Activated B cell treated with CpG ODN at 0.5 μM for 24 hours (primary cell): ENCODE data around the gene SQOR. TPM values are rescaled to one million over a fixed set of nuclear protein-coding genes. Genes with fewer than 3 reads are reported as not detected.
A peak's percentile ranks its signal among the peaks of the same experiment; 100 is the strongest.

Experiments used
- ATAC-seq: fragments of 200-7000 bp; cut with Tn5 transposase; one replicate; pipeline ENCODE4 v1.10.0; 2021; ENCODE audit warnings: low read depth, mild to moderate bottlenecking, moderate library complexity
- CTCF ChIA-PET: fragments of 350-600 bp; sonication (Branson Sonifier 250); formaldehyde crosslinking; loops from one replicate; lab custom pipeline; 2021; ENCODE audit warnings: antibody characterized with exemption; lab: Charles Lee
- POLR2A ChIA-PET: fragments of 350-600 bp; sonication (Branson Sonifier 250); formaldehyde crosslinking; loops from one replicate; lab custom pipeline; 2021; ENCODE audit warnings: antibody characterized with exemption; lab: Charles Lee
- DNase-seq: peaks from one replicate; pipeline ENCODE4 v3.0.0; 2022
- H3K27ac Mint-ChIP-seq: one replicate; pipeline ENCODE4 v1.8.0; 2020; ENCODE audit warnings: mixed read lengths
- H3K27me3 Mint-ChIP-seq: one replicate; pipeline ENCODE4 v1.8.0; 2021; ENCODE audit warnings: mixed read lengths
- H3K36me3 Mint-ChIP-seq: one replicate; pipeline ENCODE4 v1.8.0; 2021; ENCODE audit warnings: low read depth, mixed read lengths
- H3K4me1 Mint-ChIP-seq: one replicate; pipeline ENCODE4 v1.8.0; 2021; ENCODE audit warnings: mixed read lengths
- H3K4me3 Mint-ChIP-seq: one replicate; pipeline ENCODE4 v1.8.0; 2020; ENCODE audit warnings: mild to moderate bottlenecking, mixed read lengths
- H3K9me3 Mint-ChIP-seq: one replicate; pipeline ENCODE4 v1.8.0; 2020; ENCODE audit warnings: mixed read lengths
- intact Hi-C: fragments of 100-400 bp; cut with micrococcal nuclease; formaldehyde crosslinking; loops from one replicate; pipeline ENCODE4 v1.15.1; 2024
- total RNA-seq: library from RNA; stranded (reverse); gene quantifications from 2 replicates; pipeline ENCODE4 v1.2.3, GENCODE V29; 2022
- TF ChIP-seq, protein P1 (sequence below): fragments of 200-600 bp; IDR thresholded peaks from one replicate; pipeline ENCODE4 v1.8.0; 2022; ENCODE audit warnings: antibody characterized with exemption, mild to moderate bottlenecking

Gene SQOR
- total RNA-seq, 1 donor from 2014 or later: 39.2 TPM

DNA sequence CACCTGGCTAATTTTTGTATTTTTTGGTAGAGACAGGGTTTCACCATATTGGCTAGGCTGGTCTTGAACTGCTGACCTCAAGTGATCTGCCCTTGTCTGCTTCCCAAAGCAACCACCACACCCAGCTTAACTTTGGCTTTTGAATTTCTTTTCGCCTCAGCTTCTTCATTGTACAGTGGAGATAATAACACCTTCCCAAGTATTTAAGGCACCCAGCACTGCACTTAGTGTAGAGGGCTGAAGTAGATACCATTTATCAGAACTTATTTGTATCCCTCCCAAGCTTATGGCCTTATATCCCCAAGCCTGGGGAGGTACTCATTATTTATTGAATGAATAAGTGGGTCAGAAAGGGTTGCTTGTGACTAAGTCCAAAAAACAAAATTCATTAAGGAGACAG, 2.3 kb downstream of the SQOR start:
- Mint-ChIP-seq H3K4me3 (peak overlapping the region; percentile 82), H3K4me1 (peaks cover 38% of the 10 kb centered on the region), H3K27ac (peak overlapping the region; percentile 90), H3K36me3 (peaks cover 13% of the 10 kb centered on the region), H3K9me3 (no peaks in the 10 kb centered on the region), H3K27me3 (no peaks in the 10 kb centered on the region)
- CTCF ChIA-PET: interaction anchor here (0.8 to 1.4 kb wide), 4 partner anchors 23 to 206 kb away, joined by 3 to 6 read pairs (median 6); no protein-coding TSS in a partner anchor
- POLR2A ChIA-PET: interaction anchor here (0.6 to 1.7 kb wide), 4 partner anchors 49 to 471 kb away, joined by 3 to 10 read pairs (median 4); partner anchors contain the start of gene BLOC1S6
- TF ChIP-seq, protein P1, sequence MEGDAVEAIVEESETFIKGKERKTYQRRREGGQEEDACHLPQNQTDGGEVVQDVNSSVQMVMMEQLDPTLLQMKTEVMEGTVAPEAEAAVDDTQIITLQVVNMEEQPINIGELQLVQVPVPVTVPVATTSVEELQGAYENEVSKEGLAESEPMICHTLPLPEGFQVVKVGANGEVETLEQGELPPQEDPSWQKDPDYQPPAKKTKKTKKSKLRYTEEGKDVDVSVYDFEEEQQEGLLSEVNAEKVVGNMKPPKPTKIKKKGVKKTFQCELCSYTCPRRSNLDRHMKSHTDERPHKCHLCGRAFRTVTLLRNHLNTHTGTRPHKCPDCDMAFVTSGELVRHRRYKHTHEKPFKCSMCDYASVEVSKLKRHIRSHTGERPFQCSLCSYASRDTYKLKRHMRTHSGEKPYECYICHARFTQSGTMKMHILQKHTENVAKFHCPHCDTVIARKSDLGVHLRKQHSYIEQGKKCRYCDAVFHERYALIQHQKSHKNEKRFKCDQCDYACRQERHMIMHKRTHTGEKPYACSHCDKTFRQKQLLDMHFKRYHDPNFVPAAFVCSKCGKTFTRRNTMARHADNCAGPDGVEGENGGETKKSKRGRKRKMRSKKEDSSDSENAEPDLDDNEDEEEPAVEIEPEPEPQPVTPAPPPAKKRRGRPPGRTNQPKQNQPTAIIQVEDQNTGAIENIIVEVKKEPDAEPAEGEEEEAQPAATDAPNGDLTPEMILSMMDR: no peak
- intact Hi-C loops: no loop called here
- DNase-seq (no peak), ATAC-seq (no peak)

DNA sequence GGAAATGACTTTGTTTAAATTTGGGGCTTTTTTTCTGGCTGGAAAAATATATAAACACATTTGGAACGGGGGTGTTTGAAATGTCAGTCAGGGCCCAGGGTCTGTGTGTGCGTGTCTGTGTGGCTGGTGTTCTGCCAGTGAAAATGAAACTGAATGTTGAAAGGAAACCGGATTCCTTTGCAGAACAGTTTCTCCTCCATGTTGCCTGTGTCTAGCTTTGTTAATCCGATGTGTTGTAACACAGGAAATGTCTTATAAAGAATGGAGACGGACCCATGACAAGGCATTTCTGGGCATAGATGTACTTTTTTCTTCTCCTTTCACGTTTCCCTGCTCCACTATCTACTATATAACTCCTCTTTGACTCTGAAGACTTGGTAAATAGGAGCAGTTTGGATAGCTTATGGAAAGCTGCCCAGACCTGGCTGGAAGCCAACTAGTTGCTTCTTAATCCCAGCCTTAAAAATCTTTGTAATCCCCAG, 2.8 kb downstream of the SQOR start:
- H3K4me1 Mint-ChIP-seq: peaks cover 42% of the 10 kb centered on the region
- ChIA-PET CTCF (interaction anchor here (1.2 to 1.4 kb wide), 3 partner anchors 24 to 206 kb away, joined by 5 to 6 read pairs (median 6); no protein-coding TSS in a partner anchor), POLR2A (interaction anchor here (0.6 to 1.7 kb wide), 5 partner anchors 16 to 471 kb away, joined by 3 to 10 read pairs (median 3); partner anchors contain the start of gene BLOC1S6)
- H3K27ac Mint-ChIP-seq: peak overlapping the region; percentile 90
- intact Hi-C loops: no loop called here
- TF ChIP-seq, protein P1: no peak
- DNase-seq: no peak
- no peaks in the 10 kb centered on the region for H3K9me3 Mint-ChIP-seq
- peak overlapping the region; percentile 82 for H3K4me3 Mint-ChIP-seq
- ATAC-seq: peak; percentile 43
- H3K27me3 Mint-ChIP-seq: no peaks in the 10 kb centered on the region
- peaks cover 13% of the 10 kb centered on the region for H3K36me3 Mint-ChIP-seq

DNA sequence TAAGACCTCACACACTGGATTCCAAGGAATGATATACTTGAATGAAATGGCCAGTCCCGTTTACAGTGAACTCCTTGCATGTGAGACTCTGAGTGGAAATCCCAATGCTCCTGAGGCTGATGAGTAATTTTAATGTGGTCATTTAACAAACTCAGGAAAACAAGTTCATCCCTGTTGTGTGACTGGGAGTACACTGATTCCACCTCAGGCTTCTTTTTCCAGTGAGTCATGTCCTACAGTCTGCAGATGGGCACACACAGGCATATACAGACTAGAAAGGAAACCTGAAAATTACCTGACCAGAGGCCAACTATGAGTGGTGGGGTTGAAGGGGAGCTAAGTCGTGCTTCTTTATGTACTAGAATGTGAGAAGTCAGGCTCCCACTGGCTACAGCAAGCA, 5.8 kb downstream of the SQOR start:
- ChIA-PET POLR2A (no interaction called here), CTCF (no interaction called here)
- no peaks in the 10 kb centered on the region for H3K9me3 Mint-ChIP-seq
- no peak overlapping the region for H3K4me3 Mint-ChIP-seq
- TF ChIP-seq, protein P1: no peak
- peaks cover 11% of the 10 kb centered on the region for H3K36me3 Mint-ChIP-seq
- no peak for DNase-seq
- intact Hi-C loops: no loop called here
- H3K27ac Mint-ChIP-seq: no peak overlapping the region
- no peaks in the 10 kb centered on the region for H3K27me3 Mint-ChIP-seq
- no peak for ATAC-seq
- peaks cover 54% of the 10 kb centered on the region for H3K4me1 Mint-ChIP-seq

DNA sequence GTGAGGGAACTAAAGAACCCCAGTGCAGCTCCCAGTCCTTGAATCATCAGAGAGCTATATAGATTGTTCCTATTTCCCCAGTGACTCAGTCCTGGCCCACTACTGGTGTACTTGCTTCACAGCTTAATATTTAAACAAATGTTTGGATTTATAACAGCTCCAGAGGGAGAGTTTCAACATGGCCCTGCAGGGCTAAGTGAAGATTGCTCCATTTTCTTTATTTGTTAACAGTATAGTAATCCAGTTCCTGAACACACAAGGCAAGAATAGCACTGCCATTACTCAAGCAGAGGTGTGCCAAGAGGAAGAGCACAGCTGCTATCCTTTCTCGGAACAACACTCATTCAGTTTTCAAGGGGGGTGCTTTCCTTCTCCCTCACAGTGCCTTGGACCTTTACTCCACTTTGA, 6.5 kb downstream of the SQOR start:
- ChIA-PET CTCF (no interaction called here), POLR2A (no interaction called here)
- Mint-ChIP-seq H3K4me3 (no peak overlapping the region), H3K4me1 (peaks cover 51% of the 10 kb centered on the region), H3K27ac (no peak overlapping the region), H3K27me3 (no peaks in the 10 kb centered on the region), H3K36me3 (peaks cover 13% of the 10 kb centered on the region), H3K9me3 (no peaks in the 10 kb centered on the region)
- DNase-seq (no peak), ATAC-seq (no peak)
- intact Hi-C loops: no loop called here
- TF ChIP-seq, protein P1: no peak

DNA sequence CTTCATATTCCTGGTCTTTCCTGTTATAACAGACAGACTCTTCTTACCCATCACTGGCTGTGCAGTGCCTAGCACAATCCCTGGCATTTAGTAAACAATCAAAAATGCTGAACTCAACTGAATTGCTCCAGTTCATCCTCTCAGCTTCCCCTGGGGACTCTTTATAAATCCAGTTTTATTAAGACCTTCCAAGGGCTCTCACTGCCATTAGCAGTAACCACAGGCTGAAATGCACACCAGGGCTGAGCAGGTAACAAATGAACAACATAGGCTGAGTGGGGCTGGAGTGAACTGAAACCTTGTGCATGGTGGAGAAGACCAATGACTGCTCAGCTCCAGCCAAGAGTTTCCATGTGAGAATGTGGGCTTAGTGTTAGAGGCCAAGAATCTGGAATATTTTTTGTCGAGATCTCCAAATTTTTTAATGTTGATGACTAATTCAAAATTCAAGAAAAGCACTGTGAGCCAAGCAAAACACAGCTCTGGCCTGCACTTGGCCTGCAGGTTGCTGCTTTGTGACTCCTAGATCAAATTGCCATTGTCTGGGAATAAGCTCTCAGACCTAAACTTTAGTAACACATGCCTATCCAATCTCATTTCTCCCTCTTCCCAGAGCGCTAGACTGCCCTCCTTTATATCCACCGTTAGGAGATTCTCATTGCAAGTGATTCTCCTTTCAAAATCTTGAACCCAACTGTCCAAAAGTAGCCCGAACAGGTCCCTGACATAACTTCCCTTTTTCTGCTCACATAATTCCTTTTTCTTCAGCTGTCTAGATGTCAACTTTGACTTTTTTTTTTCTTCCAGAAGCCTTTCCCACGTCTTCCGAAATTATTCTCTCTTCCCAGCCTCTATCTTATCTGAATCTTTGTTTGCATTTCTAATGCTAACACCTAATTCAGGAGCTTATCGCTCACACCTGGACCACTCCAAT, 7.4 kb downstream of the SQOR start:
- DNase-seq (no peak), ATAC-seq (no peak)
- POLR2A ChIA-PET: no interaction called here
- H3K9me3 Mint-ChIP-seq: no peaks in the 10 kb centered on the region
- no peak overlapping the region for H3K4me3 Mint-ChIP-seq
- intact Hi-C loops: no loop called here
- TF ChIP-seq, protein P1: no peak
- H3K27ac Mint-ChIP-seq: no peak overlapping the region
- no peaks in the 10 kb centered on the region for H3K27me3 Mint-ChIP-seq
- peaks cover 13% of the 10 kb centered on the region for H3K36me3 Mint-ChIP-seq
- peaks cover 44% of the 10 kb centered on the region for H3K4me1 Mint-ChIP-seq
- CTCF ChIA-PET: no interaction called here
